Testis (tissue), 2 donors: ENCODE measurements around the gene ACBD3.

Experiments used
- POLR2A ChIP-seq: fragments of 450-650 bp; IDR thresholded peaks from one replicate; pipeline ENCODE4 v1.6.1; 2017; ENCODE audit warnings: antibody characterized with exemption, mild to moderate bottlenecking, moderate library complexity
- TF ChIP-seq, protein P1 (sequence below), 3 experiments: fragments of 450-650 bp in 2 of 3; fragments of 200-600 bp in 1 of 3; sonication (generic) in 1 of 3; IDR thresholded peaks; one replicate each; pipeline ENCODE4 v1.5.1; 2016 to 2019; ENCODE audit warnings: antibody characterized with exemption in 3 of 3, mild to moderate bottlenecking in 2 of 3, moderate library complexity in 1 of 3

DNA sequence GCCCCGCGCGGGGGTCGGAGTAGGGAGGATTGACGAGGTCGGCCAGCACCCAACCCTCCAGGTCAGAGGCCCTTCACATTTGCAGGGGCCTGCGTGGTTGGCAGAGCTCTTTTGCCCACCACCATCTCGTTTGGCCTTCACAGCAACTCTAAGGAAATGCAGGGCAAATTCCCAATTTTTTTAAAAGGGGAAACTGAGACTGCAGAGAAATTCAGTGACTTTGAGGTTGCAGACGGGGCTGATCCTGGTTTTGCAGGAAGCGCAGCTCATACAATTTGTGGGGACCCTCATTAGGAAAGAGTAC is 430 bp upstream of the ACBD3 start:
- TF ChIP-seq, protein P1, sequence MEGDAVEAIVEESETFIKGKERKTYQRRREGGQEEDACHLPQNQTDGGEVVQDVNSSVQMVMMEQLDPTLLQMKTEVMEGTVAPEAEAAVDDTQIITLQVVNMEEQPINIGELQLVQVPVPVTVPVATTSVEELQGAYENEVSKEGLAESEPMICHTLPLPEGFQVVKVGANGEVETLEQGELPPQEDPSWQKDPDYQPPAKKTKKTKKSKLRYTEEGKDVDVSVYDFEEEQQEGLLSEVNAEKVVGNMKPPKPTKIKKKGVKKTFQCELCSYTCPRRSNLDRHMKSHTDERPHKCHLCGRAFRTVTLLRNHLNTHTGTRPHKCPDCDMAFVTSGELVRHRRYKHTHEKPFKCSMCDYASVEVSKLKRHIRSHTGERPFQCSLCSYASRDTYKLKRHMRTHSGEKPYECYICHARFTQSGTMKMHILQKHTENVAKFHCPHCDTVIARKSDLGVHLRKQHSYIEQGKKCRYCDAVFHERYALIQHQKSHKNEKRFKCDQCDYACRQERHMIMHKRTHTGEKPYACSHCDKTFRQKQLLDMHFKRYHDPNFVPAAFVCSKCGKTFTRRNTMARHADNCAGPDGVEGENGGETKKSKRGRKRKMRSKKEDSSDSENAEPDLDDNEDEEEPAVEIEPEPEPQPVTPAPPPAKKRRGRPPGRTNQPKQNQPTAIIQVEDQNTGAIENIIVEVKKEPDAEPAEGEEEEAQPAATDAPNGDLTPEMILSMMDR (IDR thresholded peaks at IDR 0.05): no peak
- TF ChIP-seq POLR2A: no peak
